HG02943 (cell line): ENCODE results near the gene CABP1.
"Not testable (repeated sequence)": the region's sequence is repeated elsewhere in the genome, so short reads cannot be mapped to it uniquely, and the experiment has no call there.

Experiments
- ATAC-seq: cut with Tn5 transposase; IDR thresholded peaks from one replicate; pipeline ENCODE4 v1.9.1; 2021; ENCODE audit warnings: mild to moderate bottlenecking, low read depth, moderate library complexity; ENCODE audit not compliant: unreplicated experiment

Gene CABP1

GRCh38 chr12:120663741-120664140 lies 23.3 kb downstream of the CABP1 start:
- ATAC-seq, result no peak

GRCh38 chr12:120666571-120667390 lies 26.4 kb downstream of the CABP1 start:
- no peak for ATAC-seq

- no peak for ATAC-seq
Measured at GRCh38 chr12:120668091-120668867, 27.9 kb downstream of the CABP1 start.

- peak; percentile 59 for ATAC-seq
Measured at GRCh38 chr12:120668868-120669840, 28.7 kb downstream of the CABP1 start.

- ATAC-seq, result not testable (repeated sequence)
Measured at GRCh38 chr12:120670237-120670636, 29.8 kb downstream of the CABP1 start.

- ATAC-seq, result no peak
Measured at GRCh38 chr12:120670667-120671066, 30.2 kb downstream of the CABP1 start.

GRCh38 chr12:120674097-120674636 lies 33.7 kb downstream of the CABP1 start:
- ATAC-seq, result no peak

- ATAC-seq, result no peak
Measured at GRCh38 chr12:120677765-120678473, 37.5 kb downstream of the CABP1 start.

GRCh38 chr12:120678572-120678971 lies 38.1 kb downstream of the CABP1 start:
- ATAC-seq, result no peak

GRCh38 chr12:120680165-120680738 lies 39.8 kb downstream of the CABP1 start:
- ATAC-seq, result no peak

- ATAC-seq, result no peak
Measured at GRCh38 chr12:120684523-120684932, 44.1 kb downstream of the CABP1 start.

GRCh38 chr12:120685522-120685921 lies 45.1 kb downstream of the CABP1 start:
- ATAC-seq, result no peak

- peak; percentile 70 for ATAC-seq
Measured at GRCh38 chr12:120686151-120686689, 45.8 kb downstream of the CABP1 start.

GRCh38 chr12:120686690-120687577 lies 46.5 kb downstream of the CABP1 start, which contains the start of gene MLEC:
Gene MLEC (plus strand): TSS chr12:120687149. CDS start chr12:120687297, 148 bp downstream.
- ATAC-seq, result peak; percentile 60

GRCh38 chr12:120687578-120688289 lies 47.3 kb downstream of the CABP1 start:
- ATAC-seq, result no peak

GRCh38 chr12:120688527-120689071 lies 48.2 kb downstream of the CABP1 start:
- ATAC-seq, result no peak
